ENCODE results near the gene PAIP2. TPM values are rescaled to one million over a fixed set of nuclear protein-coding genes. Genes with fewer than 3 reads are reported as not detected.
"Not testable (repeated sequence)": the region's sequence is repeated elsewhere in the genome, so short reads cannot be mapped to it uniquely, and the experiment has no call there.

PAIP2 gene
- total and polyA plus RNA-seq, 8 donors = 12.7 to 104 (median 60.2) TPM

- 54 to 69% (median 59%) methylated on average over 2 of the region's 2 CpGs for WGBS, 5 donors
- H3K27ac ChIP-seq = no peak overlapping the region
- no peaks in the 10 kb centered on the region for H3K9me3 ChIP-seq
- intact Hi-C loops (cut with DNase I; ENCODE audit: low total_unique reads) = loop anchor here (10.0 kb wide), 1 partner anchor 49 kb away; the partner anchor contains the start of gene MATR3
- DNase-seq = no peak
- H3K27me3 ChIP-seq = no peaks in the 10 kb centered on the region
- H3K4me1 ChIP-seq = peaks cover 31 to 77% (median 60%) of the 10 kb centered on the region in 4 donors
- no peak for TF ChIP-seq POLR2A (IDR thresholded peaks at IDR 0.05)
- TF ChIP-seq CTCF (IDR thresholded peaks at IDR 0.05) = no peak
- no peak for TF ChIP-seq POLR2AphosphoS5 (IDR thresholded peaks at IDR 0.05)
- no peak for TF ChIP-seq EP300 (IDR thresholded peaks at IDR 0.05)
- peaks cover 0 to 20% (median 5%) of the 10 kb centered on the region in 4 donors for H3K36me3 ChIP-seq
- peak overlapping the region in 2 of 4 donors; percentile 75 to 89 for H3K4me3 ChIP-seq
These were observed 2.5 kb downstream of the PAIP2 start for GRCh38 chr5:139344177-139344576.

GRCh38 chr5:139345442-139345841, 3.8 kb downstream of the PAIP2 start:
- Histone ChIP-seq H3K4me1 (peaks cover 31 to 84% (median 67%) of the 10 kb centered on the region in 4 donors), H3K36me3 (peaks cover 0 to 24% (median 7%) of the 10 kb centered on the region in 4 donors)
- intact Hi-C loops (cut with DNase I; ENCODE audit: low total_unique reads) = loop anchor here (10.0 kb wide), 1 partner anchor 51 kb away; the partner anchor contains the start of gene MATR3
- not testable (repeated sequence) for H3K27me3 ChIP-seq, H3K9me3 ChIP-seq, H3K27ac ChIP-seq, H3K4me3 ChIP-seq, DNase-seq
- 93 to 97% (median 94%) methylated on average over 8 of the region's 8 CpGs for WGBS, 5 donors

GRCh38 chr5:139347863-139348262, 6.2 kb downstream of the PAIP2 start:
- intact Hi-C loops (cut with DNase I; ENCODE audit: low total_unique reads) = loop anchor here (10.0 kb wide), 1 partner anchor 53 kb away; the partner anchor contains the start of gene MATR3
- H3K27me3 ChIP-seq, H3K27ac ChIP-seq, H3K4me3 ChIP-seq, H3K9me3 ChIP-seq, DNase-seq: not testable (repeated sequence)
- WGBS, 5 donors = 89 to 91% (median 90%) methylated on average over 9 of the region's 9 CpGs
- peaks cover 20 to 89% (median 59%) of the 10 kb centered on the region in 4 donors for H3K4me1 ChIP-seq
- peaks cover 0 to 30% (median 7%) of the 10 kb centered on the region in 4 donors for H3K36me3 ChIP-seq

- WGBS, 5 donors = 78 to 96% (median 95%) methylated on average over 3 of the region's 3 CpGs
- Histone ChIP-seq H3K4me3 (no peak overlapping the region), H3K36me3 (peaks cover 0 to 16% (median 14%) of the 10 kb centered on the region in 4 donors), H3K27me3 (no peaks in the 10 kb centered on the region), H3K9me3 (no peaks in the 10 kb centered on the region), H3K4me1 (peaks cover 0 to 61% (median 32%) of the 10 kb centered on the region in 4 donors), H3K27ac (no peak overlapping the region)
- DNase-seq = no peak
- intact Hi-C loops (cut with DNase I; ENCODE audit: low total_unique reads) = no loop called here
- TF ChIP-seq CTCF (IDR thresholded peaks at IDR 0.05) (no peak), POLR2AphosphoS5 (IDR thresholded peaks at IDR 0.05) (no peak), POLR2A (IDR thresholded peaks at IDR 0.05) (no peak), EP300 (IDR thresholded peaks at IDR 0.05) (no peak)
These were observed 12.5 kb downstream of the PAIP2 start for GRCh38 chr5:139354186-139354585.

- peaks cover 0 to 13% (median 12%) of the 10 kb centered on the region in 4 donors for H3K36me3 ChIP-seq
- H3K4me1 ChIP-seq = peaks cover 0 to 50% (median 27%) of the 10 kb centered on the region in 4 donors
- H3K27ac ChIP-seq; H3K9me3 ChIP-seq; DNase-seq; H3K27me3 ChIP-seq; intact Hi-C loops (cut with DNase I; ENCODE audit: low total_unique reads); H3K4me3 ChIP-seq: not testable (repeated sequence)
- WGBS, 5 donors = 93 to 98% (median 96%) methylated on average over 8 of the region's 8 CpGs
These were observed 14.2 kb downstream of the PAIP2 start for GRCh38 chr5:139355900-139356299.

DNA sequence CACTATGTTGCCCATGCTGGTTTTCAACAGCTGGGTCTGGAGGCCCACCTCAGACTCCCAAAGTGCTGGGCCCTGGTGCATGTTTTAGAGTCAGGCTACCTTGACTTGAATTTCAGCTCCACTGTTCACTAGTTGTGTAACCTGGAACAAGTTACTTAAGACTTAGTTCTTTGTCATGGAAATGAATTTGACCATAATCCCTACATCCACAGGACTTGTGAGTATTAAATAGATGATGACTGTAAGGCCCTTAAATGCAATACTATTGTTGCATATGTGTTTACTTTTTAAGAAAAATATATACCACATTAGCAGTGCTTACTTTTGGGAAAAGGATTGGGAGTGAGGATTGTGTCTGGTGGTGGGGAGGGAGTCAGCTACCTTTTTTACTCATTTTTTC, 16.4 kb downstream of the PAIP2 start:
- TF ChIP-seq POLR2A (IDR thresholded peaks at IDR 0.05) = no peak
- no peak for TF ChIP-seq CTCF (IDR thresholded peaks at IDR 0.05)
- no peak for TF ChIP-seq POLR2AphosphoS5 (IDR thresholded peaks at IDR 0.05)
- TF ChIP-seq EP300 (IDR thresholded peaks at IDR 0.05) = no peak
- no peak for DNase-seq
- H3K4me3 ChIP-seq = no peak overlapping the region
- H3K27me3 ChIP-seq = no peaks in the 10 kb centered on the region
- intact Hi-C loops (cut with DNase I; ENCODE audit: low total_unique reads) = no loop called here
- H3K27ac ChIP-seq = no peak overlapping the region
- peaks cover 0 to 15% (median 12%) of the 10 kb centered on the region in 4 donors for H3K36me3 ChIP-seq
- H3K4me1 ChIP-seq = peaks cover 0 to 42% (median 19%) of the 10 kb centered on the region in 4 donors
- H3K9me3 ChIP-seq = no peaks in the 10 kb centered on the region
